Caco-2 (cell line): ENCODE results near the gene OR7C1. TPM values are rescaled to one million over a fixed set of nuclear protein-coding genes. Genes with fewer than 3 reads are reported as not detected.
"Not testable (repeated sequence)": the region's sequence is repeated elsewhere in the genome, so short reads cannot be mapped to it uniquely, and the experiment has no call there.

Experiments used
- BruUV-seq: library from RNA; stranded (reverse); fragments of 400-500 nt; replicated peaks from 2 replicates; lab custom pipeline; 2021; lab: Mats Ljungman, UMichigan
- CTCF ChIA-PET: fragments of 300-600 bp; sonication (Branson Sonifier 250); formaldehyde crosslinking; loops from one replicate; lab custom pipeline; 2022; ENCODE audit warnings: antibody characterized with exemption; lab: Charles Lee
- POLR2A ChIA-PET: fragments of 300-600 bp; sonication (Branson Sonifier 250); formaldehyde crosslinking; loops from one replicate; lab custom pipeline; 2022; ENCODE audit warnings: antibody characterized with exemption; lab: Charles Lee
- DNase-seq, 2 experiments: peaks; one replicate each; pipeline versions ENCODE4 v3.0.0 to v3.0.0-alpha.2; 2020 to 2022
- H3K27me3 ChIP-seq: replicated peaks from 2 replicates; pipeline ENCODE4 v1.6.0; 2011; ENCODE audit warnings: low read length; ENCODE audit not compliant: control insufficient read depth, insufficient read depth
- H3K36me3 ChIP-seq: 2 replicates; pipeline ENCODE4 v1.5.1; 2011; ENCODE audit warnings: low read length; ENCODE audit not compliant: control insufficient read depth, insufficient read depth
- H3K4me1 ChIP-seq: fragments of 250-450 bp; sonication (Bioruptor Pico); 2 replicates; pipeline ENCODE4 v1.5.1; 2020; ENCODE audit warnings: mild to moderate bottlenecking
- H3K4me3 ChIP-seq: 2 replicates; pipeline ENCODE4 v1.5.1; 2011; ENCODE audit warnings: low read depth, mild to moderate bottlenecking, control low read depth, low read length
- H3K9me3 ChIP-seq: fragments of 250-450 bp; sonication (Bioruptor Pico); 2 replicates; pipeline ENCODE4 v1.5.1; 2020; ENCODE audit warnings: mild to moderate bottlenecking, moderate library complexity
- H3K27ac Mint-ChIP-seq: one replicate; pipeline ENCODE4 v1.8.0; 2022; ENCODE audit warnings: mixed read lengths; ENCODE audit not compliant: unreplicated experiment
- H3K27me3 Mint-ChIP-seq: one replicate; pipeline ENCODE4 v1.8.0; 2022; ENCODE audit warnings: mixed read lengths; ENCODE audit not compliant: insufficient read depth, unreplicated experiment
- H3K36me3 Mint-ChIP-seq: one replicate; pipeline ENCODE4 v1.8.0; 2022; ENCODE audit warnings: mild to moderate bottlenecking, mixed read lengths; ENCODE audit not compliant: insufficient read depth, unreplicated experiment
- H3K4me1 Mint-ChIP-seq: one replicate; pipeline ENCODE4 v1.8.0; 2022; ENCODE audit warnings: low read depth, mixed read lengths; ENCODE audit not compliant: unreplicated experiment
- H3K4me3 Mint-ChIP-seq: one replicate; pipeline ENCODE4 v1.8.0; 2022; ENCODE audit warnings: mild to moderate bottlenecking, moderate library complexity, mixed read lengths; ENCODE audit not compliant: unreplicated experiment
- H3K9me3 Mint-ChIP-seq: one replicate; pipeline ENCODE4 v1.8.0; 2022; ENCODE audit warnings: mixed read lengths; ENCODE audit not compliant: unreplicated experiment
- intact Hi-C: fragments of 100-400 bp; cut with micrococcal nuclease; formaldehyde crosslinking; loops from one replicate; pipeline ENCODE4 v1.10.0; 2022; ENCODE audit not compliant: unreplicated experiment
- total RNA-seq: library from RNA; stranded (reverse); gene quantifications from 2 replicates; pipeline ENCODE4 v1.2.3, GENCODE V29; 2022
- TF ChIP-seq, protein P1 (sequence below), 2 experiments: fragments of 200-600 bp in 1 of 2; IDR thresholded peaks; 1 replicate in 1 of 2; 2 replicates in 1 of 2; pipeline versions ENCODE4 v1.5.1 to v1.8.0; 2011 to 2022; ENCODE audit warnings: antibody characterized with exemption in 1 of 2, control low read depth in 1 of 2, inconsistent platforms in 1 of 2, low read depth in 1 of 2, low read length in 1 of 2, mild to moderate bottlenecking in 1 of 2, moderate library complexity in 1 of 2; ENCODE audit not compliant: insufficient read depth in 1 of 2, severe bottlenecking in 1 of 2, unreplicated experiment in 1 of 2

OR7C1 gene
- total RNA-seq, 1 experiment from 2014 or later = not detected

DNA sequence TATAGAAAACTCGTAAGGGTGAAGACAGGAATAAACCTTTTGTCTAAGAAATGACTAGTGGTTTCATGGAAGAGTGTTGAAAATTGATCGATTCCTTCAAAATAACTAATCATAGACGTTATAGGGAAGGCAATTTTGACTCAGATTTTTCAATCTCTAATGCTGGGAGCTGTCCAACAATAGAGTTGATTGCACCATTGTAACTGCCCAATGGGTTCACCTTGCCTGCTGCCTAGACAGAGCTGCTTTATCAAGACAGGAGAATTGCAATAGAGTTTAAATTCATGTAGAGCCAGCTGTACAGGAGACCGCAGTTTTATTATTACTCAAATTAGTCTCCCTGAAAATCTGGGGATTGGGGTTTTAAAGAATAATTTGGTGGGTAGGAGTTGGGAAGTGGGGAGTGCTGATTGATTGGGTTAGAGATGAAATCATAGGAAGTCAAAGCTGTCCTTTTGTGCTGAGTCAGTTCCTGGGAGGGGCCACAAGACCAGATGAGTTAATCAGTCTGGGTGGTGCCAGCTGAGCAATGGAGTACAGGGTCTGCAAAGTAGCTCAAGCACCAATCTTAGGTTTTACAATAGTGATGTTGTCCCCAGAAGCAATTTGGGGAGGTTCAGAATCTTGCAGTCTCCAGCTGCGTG is 39.8 kb downstream of the OR7C1 start:
- Histone ChIP-seq H3K27me3 (no peaks in the 10 kb centered on the region), H3K9me3 (no peaks in the 10 kb centered on the region), H3K4me3 (no peak overlapping the region), H3K36me3 (no peaks in the 10 kb centered on the region), H3K4me1 (no peaks in the 10 kb centered on the region)
- Mint-ChIP-seq H3K9me3 (no peaks in the 10 kb centered on the region), H3K4me1 (no peaks in the 10 kb centered on the region), H3K4me3 (no peak overlapping the region), H3K36me3 (no peaks in the 10 kb centered on the region), H3K27me3 (peaks cover 9% of the 10 kb centered on the region), H3K27ac (no peak overlapping the region)
- TF ChIP-seq, protein P1, sequence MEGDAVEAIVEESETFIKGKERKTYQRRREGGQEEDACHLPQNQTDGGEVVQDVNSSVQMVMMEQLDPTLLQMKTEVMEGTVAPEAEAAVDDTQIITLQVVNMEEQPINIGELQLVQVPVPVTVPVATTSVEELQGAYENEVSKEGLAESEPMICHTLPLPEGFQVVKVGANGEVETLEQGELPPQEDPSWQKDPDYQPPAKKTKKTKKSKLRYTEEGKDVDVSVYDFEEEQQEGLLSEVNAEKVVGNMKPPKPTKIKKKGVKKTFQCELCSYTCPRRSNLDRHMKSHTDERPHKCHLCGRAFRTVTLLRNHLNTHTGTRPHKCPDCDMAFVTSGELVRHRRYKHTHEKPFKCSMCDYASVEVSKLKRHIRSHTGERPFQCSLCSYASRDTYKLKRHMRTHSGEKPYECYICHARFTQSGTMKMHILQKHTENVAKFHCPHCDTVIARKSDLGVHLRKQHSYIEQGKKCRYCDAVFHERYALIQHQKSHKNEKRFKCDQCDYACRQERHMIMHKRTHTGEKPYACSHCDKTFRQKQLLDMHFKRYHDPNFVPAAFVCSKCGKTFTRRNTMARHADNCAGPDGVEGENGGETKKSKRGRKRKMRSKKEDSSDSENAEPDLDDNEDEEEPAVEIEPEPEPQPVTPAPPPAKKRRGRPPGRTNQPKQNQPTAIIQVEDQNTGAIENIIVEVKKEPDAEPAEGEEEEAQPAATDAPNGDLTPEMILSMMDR (IDR thresholded peaks at IDR 0.05; ENCODE audit: insufficient read depth in 1 of 2, low read depth in 1 of 2, low read length in 1 of 2, severe bottlenecking in 1 of 2, unreplicated experiment in 1 of 2) = no peak
- no TSS peak for BruUV-seq
- no peak for DNase-seq
- CTCF ChIA-PET = no interaction called here
- intact Hi-C loops = no loop called here
- POLR2A ChIA-PET = no interaction called here

DNA sequence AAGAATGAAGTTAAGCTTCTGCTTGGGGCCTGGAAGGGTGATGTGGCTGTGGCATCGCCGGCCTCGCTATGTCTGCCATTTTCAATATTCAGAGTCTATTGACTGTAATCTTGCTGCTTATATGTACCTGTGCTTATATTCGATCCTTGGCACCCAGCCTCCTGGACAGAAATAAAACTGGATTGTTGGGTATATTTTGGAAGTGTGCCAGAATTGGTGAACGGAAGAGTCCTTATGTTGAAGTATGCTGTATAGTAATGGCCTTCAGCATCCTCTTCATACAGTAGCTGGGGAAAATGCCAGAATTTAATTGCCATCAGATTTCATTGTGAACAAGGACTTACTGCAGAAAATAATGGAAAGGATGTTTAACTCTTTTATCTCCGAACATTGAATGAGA is 42.7 kb downstream of the OR7C1 start:
- H3K4me3 ChIP-seq, H3K9me3 Mint-ChIP-seq, H3K27me3 ChIP-seq, H3K27ac Mint-ChIP-seq, CTCF ChIA-PET, intact Hi-C loops, H3K36me3 Mint-ChIP-seq, H3K27me3 Mint-ChIP-seq, H3K4me3 Mint-ChIP-seq, H3K9me3 ChIP-seq, DNase-seq, H3K36me3 ChIP-seq, H3K4me1 Mint-ChIP-seq, BruUV-seq, H3K4me1 ChIP-seq, POLR2A ChIA-PET: not testable (repeated sequence)

DNA sequence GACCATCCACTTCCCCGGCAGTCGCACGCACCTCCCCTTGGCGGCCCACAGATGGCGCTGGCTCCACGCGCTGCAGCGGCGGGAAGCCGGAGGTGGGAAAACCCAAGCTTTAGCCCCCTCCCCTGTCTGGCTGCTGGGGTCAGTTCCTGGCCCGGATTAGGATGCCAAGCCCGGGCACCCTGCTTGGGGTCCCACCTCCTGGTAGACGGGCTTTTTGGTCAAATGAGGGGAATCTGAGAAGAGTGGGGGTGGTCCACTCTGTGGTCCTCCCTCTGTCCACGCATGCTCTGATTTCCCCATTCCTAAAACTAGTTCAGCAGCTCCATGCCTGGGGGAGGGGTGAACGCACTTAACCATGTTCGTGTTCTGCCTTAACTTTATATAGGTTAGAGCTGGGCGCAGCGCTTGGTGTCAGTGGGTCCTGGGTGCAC is 48.5 kb downstream of the OR7C1 start:
- Mint-ChIP-seq H3K9me3 (no peaks in the 10 kb centered on the region), H3K36me3 (no peaks in the 10 kb centered on the region), H3K4me1 (no peaks in the 10 kb centered on the region), H3K27ac (no peak overlapping the region), H3K4me3 (no peak overlapping the region), H3K27me3 (no peaks in the 10 kb centered on the region)
- TF ChIP-seq, protein P1 (IDR thresholded peaks at IDR 0.05; ENCODE audit: insufficient read depth in 1 of 2, low read depth in 1 of 2, low read length in 1 of 2, severe bottlenecking in 1 of 2, unreplicated experiment in 1 of 2) = peak; percentile 11 to 40
- Histone ChIP-seq H3K4me1 (no peaks in the 10 kb centered on the region), H3K9me3 (no peaks in the 10 kb centered on the region), H3K27me3 (no peaks in the 10 kb centered on the region), H3K36me3 (no peaks in the 10 kb centered on the region), H3K4me3 (no peak overlapping the region)
- POLR2A ChIA-PET = no interaction called here
- intact Hi-C loops = loop anchor here (10.0 kb wide), 1 partner anchor 212 kb away; the partner anchor contains the start of gene NDUFB7
- peak in 1 of 2 experiments; percentile 3 for DNase-seq
- CTCF ChIA-PET = interaction anchor here (0.6 kb wide), 1 partner anchor 80 kb away, joined by 3 read pairs; no protein-coding TSS in a partner anchor
- BruUV-seq = no TSS peak

DNA sequence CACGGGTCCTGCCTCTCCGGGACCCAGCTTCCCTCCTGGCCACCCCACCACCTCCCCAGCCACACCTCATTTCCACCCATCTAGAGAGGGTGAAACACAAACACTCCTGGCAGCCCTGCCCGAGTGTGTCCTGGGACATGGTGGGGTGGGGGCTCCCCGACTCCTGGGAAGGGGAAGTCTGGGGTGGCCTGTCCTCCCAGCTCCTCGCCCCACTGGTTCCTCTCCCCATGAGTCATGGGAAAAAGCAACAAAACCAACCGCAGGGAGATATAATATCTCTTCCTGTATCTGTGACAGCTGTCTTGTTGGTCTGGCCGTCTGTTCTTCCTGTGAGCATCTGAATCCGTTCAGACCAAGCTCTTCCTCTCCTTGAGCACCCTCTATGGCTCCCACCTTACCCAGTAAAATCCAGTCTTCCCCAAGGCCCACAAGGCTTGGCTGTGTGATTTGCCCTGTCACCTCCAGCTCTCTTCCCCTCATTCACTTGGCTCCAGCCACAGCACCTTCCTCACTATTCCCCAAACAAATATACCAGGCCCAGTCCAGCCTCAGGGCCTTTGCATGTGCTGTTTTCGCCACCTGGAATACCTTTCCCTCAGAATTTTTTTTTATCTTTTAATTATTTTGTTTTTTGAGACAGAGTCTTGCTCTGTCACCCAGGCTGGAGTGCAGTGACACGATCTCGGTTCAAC is 49.7 kb downstream of the OR7C1 start:
- H3K27ac Mint-ChIP-seq, H3K27me3 Mint-ChIP-seq, H3K36me3 ChIP-seq, H3K4me3 Mint-ChIP-seq, H3K9me3 Mint-ChIP-seq, H3K4me3 ChIP-seq, H3K36me3 Mint-ChIP-seq, POLR2A ChIA-PET, CTCF ChIA-PET, H3K4me1 ChIP-seq, BruUV-seq, H3K9me3 ChIP-seq, H3K27me3 ChIP-seq, H3K4me1 Mint-ChIP-seq, DNase-seq: not testable (repeated sequence)
- intact Hi-C loops = loop anchor here (10.0 kb wide), 1 partner anchor 210 kb away; the partner anchor contains the start of gene NDUFB7

DNA sequence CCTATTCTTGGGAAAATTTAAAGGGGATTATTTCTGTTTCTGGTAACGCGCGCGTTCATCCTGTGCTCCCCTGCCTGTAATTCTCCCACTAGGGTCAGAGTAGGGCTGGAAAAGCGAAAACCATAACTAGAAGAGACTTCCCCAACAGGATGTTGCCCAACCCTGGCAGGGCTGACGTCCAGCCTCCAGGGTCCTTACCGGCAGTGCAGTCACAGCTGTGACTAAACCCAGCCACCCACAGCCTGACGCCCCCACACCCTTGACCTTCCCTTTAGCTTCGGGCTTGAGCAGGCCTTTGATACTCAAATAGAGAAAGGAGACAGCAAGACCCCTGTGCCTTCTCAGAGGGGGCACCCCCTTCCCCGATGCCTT is 50.3 kb downstream of the OR7C1 start:
- H3K4me1 ChIP-seq, H3K4me3 Mint-ChIP-seq, H3K4me1 Mint-ChIP-seq, H3K36me3 ChIP-seq, H3K36me3 Mint-ChIP-seq, BruUV-seq, CTCF ChIA-PET, H3K27me3 Mint-ChIP-seq, H3K27me3 ChIP-seq, DNase-seq, H3K9me3 Mint-ChIP-seq, H3K27ac Mint-ChIP-seq, H3K9me3 ChIP-seq, H3K4me3 ChIP-seq, POLR2A ChIA-PET: not testable (repeated sequence)
- intact Hi-C loops = loop anchor here (10.0 kb wide), 1 partner anchor 210 kb away; the partner anchor contains the start of gene NDUFB7
